GM12878 (cell line): ENCODE data around the gene CCNC. TPM values are rescaled to one million over a fixed set of nuclear protein-coding genes. Genes with fewer than 3 reads are reported as not detected.

ENCODE experiments used
- ATAC-seq: fragments of 200-7000 bp; cut with Tn5 transposase; 3 replicates; pipeline ENCODE4 v1.9.1; 2020; ENCODE audit warnings: mild to moderate bottlenecking, moderate library complexity
- BruUV-seq: library from RNA; stranded (reverse); fragments of 400-500 nt; replicated peaks from 2 replicates; lab custom pipeline; 2021; lab: Mats Ljungman, UMichigan
- CTCF ChIA-PET: fragments of 300-600 bp; sonication (Branson Sonifier 250); formaldehyde crosslinking; extraction: SDS; loops from one replicate; lab custom pipeline; 2021; ENCODE audit warnings: inconsistent platforms; lab: Yijun Ruan, JAX
- POLR2A ChIA-PET: fragments of 350-600 bp; formaldehyde crosslinking; extraction: SDS; loops from one replicate; lab custom pipeline; 2021; ENCODE audit warnings: inconsistent platforms; lab: Charles Lee
- RAD21 ChIA-PET: fragments of 300-600 bp; sonication (Branson Sonifier 250); formaldehyde crosslinking; loops from one replicate; lab custom pipeline; 2023; ENCODE audit warnings: antibody characterized with exemption; ENCODE audit not compliant: unreplicated experiment; lab: Charles Lee
- SMC1A ChIA-PET: fragments of 300-600 bp; sonication (Branson Sonifier 250); formaldehyde crosslinking; loops from one replicate; lab custom pipeline; 2023; ENCODE audit not compliant: unreplicated experiment, uncharacterized antibody; lab: Charles Lee
- DNase-seq: peaks from one replicate; pipeline ENCODE4 v3.0.0-alpha.2; 2011; ENCODE audit warnings: low read depth, low spot score
- FAIRE-seq: peaks from 3 replicates; lab custom pipeline; 2011; peaks lifted over from hg19 to GRCh38; lab: Jason Lieb, UNC
- H2AFZ ChIP-seq: 2 replicates; pipeline ENCODE4 v1.6.0; 2011; ENCODE audit warnings: low read depth, low read length, control low read depth; ENCODE audit not compliant: control insufficient read depth
- H3K27ac ChIP-seq: 2 replicates; pipeline ENCODE4 v1.5.1; 2011; ENCODE audit warnings: control low read depth; ENCODE audit not compliant: control insufficient read depth, insufficient read depth
- H3K27me3 ChIP-seq, 2 experiments: replicated peaks in 1 of 2; 2 replicates each; pipeline versions ENCODE4 v1.6.0 to v1.6.1; 2011; ENCODE audit warnings: low read length in 1 of 2; ENCODE audit not compliant: control insufficient read depth in 2 of 2, insufficient read depth in 2 of 2
- H3K36me3 ChIP-seq, 2 experiments: 2 replicates each; pipeline ENCODE4 v1.5.1; 2011; ENCODE audit warnings: low read length in 1 of 2; ENCODE audit not compliant: control insufficient read depth in 2 of 2, insufficient read depth in 2 of 2
- H3K4me1 ChIP-seq: 2 replicates; pipeline ENCODE4 v1.6.1; 2011; ENCODE audit warnings: mild to moderate bottlenecking, low read length, moderate library complexity, mixed read lengths; ENCODE audit not compliant: control insufficient read depth, insufficient read depth
- H3K4me2 ChIP-seq: 2 replicates; pipeline ENCODE4 v1.6.0; 2011; ENCODE audit warnings: control low read depth; ENCODE audit not compliant: control insufficient read depth, insufficient read depth
- H3K4me3 ChIP-seq: fragments of 200-600 bp; sonication (generic); 2 replicates; pipeline ENCODE4 v1.5.1; 2016
- H3K79me2 ChIP-seq: 2 replicates; pipeline ENCODE4 v1.6.0; 2011; ENCODE audit warnings: low read length; ENCODE audit not compliant: control insufficient read depth, insufficient read depth
- H3K9ac ChIP-seq: 2 replicates; pipeline ENCODE4 v1.8.0; 2011; ENCODE audit warnings: low read length, control low read depth, mixed read lengths; ENCODE audit not compliant: control insufficient read depth, insufficient read depth
- H3K9me3 ChIP-seq: replicated peaks from 3 replicates; pipeline ENCODE4 v1.5.1; 2011; ENCODE audit warnings: mild to moderate bottlenecking, low read length; ENCODE audit not compliant: control insufficient read depth, insufficient read depth
- H4K20me1 ChIP-seq: 2 replicates; pipeline ENCODE4 v1.6.0; 2011; ENCODE audit not compliant: control insufficient read depth, insufficient read depth
- CBX5 ChIP-seq: sonication (generic); IDR thresholded peaks from 2 replicates; pipeline ENCODE4 v1.6.1; 2016; ENCODE audit warnings: low read depth, moderate library complexity, mild to moderate bottlenecking, inconsistent platforms
- IRF5 ChIP-seq: fragments of 450-650 bp; IDR thresholded peaks from 2 replicates; pipeline ENCODE4 v1.6.1; 2017; ENCODE audit warnings: borderline replicate concordance
- MEF2B ChIP-seq: fragments of 450-650 bp; IDR thresholded peaks from 2 replicates; pipeline ENCODE4 v1.6.1; 2018; ENCODE audit warnings: mild to moderate bottlenecking, moderate library complexity; ENCODE audit not compliant: partially characterized antibody, poor library complexity, severe bottlenecking
- MXI1 ChIP-seq: fragments of 150-350 bp; IDR thresholded peaks from 2 replicates; pipeline ENCODE4 v1.6.1; 2011; ENCODE audit warnings: low read depth, mild to moderate bottlenecking, inconsistent platforms, low read length, improper control_type of control experiment
- TCF3 ChIP-seq: IDR thresholded peaks from 2 replicates; pipeline ENCODE4 v1.6.1; 2012; ENCODE audit warnings: low read depth, mild to moderate bottlenecking, low read length, borderline replicate concordance; ENCODE audit not compliant: insufficient read depth
- WRNIP1 ChIP-seq: IDR thresholded peaks from 2 replicates; pipeline ENCODE4 v1.6.1; 2011; ENCODE audit warnings: low read depth, low read length, improper control_type of control experiment, borderline replicate concordance
- ZBED1 ChIP-seq: IDR thresholded peaks from 2 replicates; pipeline ENCODE4 v1.6.1; 2016; ENCODE audit warnings: borderline replicate concordance
- ZSCAN29 ChIP-seq: fragments of 450-650 bp; IDR thresholded peaks from 2 replicates; pipeline ENCODE4 v1.6.1; 2017; ENCODE audit warnings: mild to moderate bottlenecking, moderate library complexity
- ZZZ3 ChIP-seq: IDR thresholded peaks from 2 replicates; pipeline ENCODE4 v1.6.1; 2011; ENCODE audit warnings: low read depth; ENCODE audit not compliant: control insufficient read depth, insufficient read length
- WGBS: methylation state at CpG from one replicate; pipeline ENCODE4 v1.1.6; 2016; ENCODE audit warnings: low lambda C conversion rate; ENCODE audit not compliant: insufficient replicate concordance, insufficient coverage; ENCODE audit errors: missing lambda C conversion rate; 5-methylcytosine and 5-hydroxymethylcytosine counted together
- in situ Hi-C: fragments of 300-500 bp; cut with MboI; formaldehyde crosslinking; loops from 9 replicates; pipeline ENCODE4 v1.14.3; 2018; ENCODE audit warnings: mixed read lengths
- intact Hi-C: fragments of 100-400 bp; cut with micrococcal nuclease; formaldehyde crosslinking; loops from one replicate; pipeline ENCODE4 v1.14.2; 2022; ENCODE audit not compliant: unreplicated experiment
- polyA plus RNA-seq, 11 experiments: library from polyadenylated mRNA; depleted of rRNA in 4 of 11; unstranded in 6 of 11; stranded (reverse) in 5 of 11; fragments of >200 nt; fragmentation: Nextera tagmentation in 4 of 11; fragmentation: Illumina TruSeq in 1 of 11; extraction: Ambion mirVana in 4 of 11; extraction: Trizol in 1 of 11; gene quantifications; 1 replicate in 1 of 11; 2 replicates in 10 of 11; pipeline versions ENCODE4 v1.2.1 to v1.2.3, GENCODE V29; 2011 to 2016; ENCODE audit warnings: inconsistent platforms in 2 of 11, missing spikeins in 2 of 11, low read depth in 1 of 11
- total RNA-seq, 4 experiments: library from RNA; depleted of rRNA in 3 of 4; stranded (reverse); fragments of >200 nt in 3 of 4; fragmentation: Illumina TruSeq in 1 of 4; extraction: Trizol in 1 of 4; gene quantifications; 2 replicates each; pipeline versions ENCODE4 v1.2.1 to v1.2.3, GENCODE V29; 2013 to 2021

The CCNC gene
- total and polyA plus RNA-seq, 10 of the 15 experiments (the other 5 are each of a cell fraction or from before 2014, with no cell fraction given): 68.5 to 168 (median 99.4) TPM

- H3K4me2 ChIP-seq: no peak overlapping the region
- SMC1A ChIA-PET: no interaction called here
- H3K27me3 ChIP-seq: no peaks in the 10 kb centered on the region
- TF ChIP-seq CBX5: no peak
- TF ChIP-seq, all 136 proteins: peak for 0
- in situ Hi-C loops (no loop called here), intact Hi-C loops (no loop called here)
- DNase-seq (no peak), ATAC-seq (no peak), FAIRE-seq (no peak)
- no peak overlapping the region for H3K4me3 ChIP-seq
- BruUV-seq: no TSS peak
- H3K79me2 ChIP-seq: no peaks in the 10 kb centered on the region
- ChIA-PET RAD21 (no interaction called here), POLR2A (interaction anchor here (1.3 kb wide), 1 partner anchor 10 kb away, joined by 3 read pairs; no protein-coding TSS in a partner anchor), CTCF (no interaction called here)
- no peak overlapping the region for H2AFZ ChIP-seq
- H3K4me1 ChIP-seq: no peaks in the 10 kb centered on the region
- H4K20me1 ChIP-seq: no peaks in the 10 kb centered on the region
- no peaks in the 10 kb centered on the region for H3K9me3 ChIP-seq
- 96% methylated on average over 4 of the region's 4 CpGs for WGBS
- no peak overlapping the region for H3K9ac ChIP-seq
- H3K36me3 ChIP-seq: peaks cover 0 to 24% of the 10 kb centered on the region in 2 experiments; a peak in 3 of 4 replicates
- H3K27ac ChIP-seq: no peak overlapping the region
These were observed 19.8 kb downstream of the CCNC start for GRCh38 chr6:99548706-99549105.

DNA sequence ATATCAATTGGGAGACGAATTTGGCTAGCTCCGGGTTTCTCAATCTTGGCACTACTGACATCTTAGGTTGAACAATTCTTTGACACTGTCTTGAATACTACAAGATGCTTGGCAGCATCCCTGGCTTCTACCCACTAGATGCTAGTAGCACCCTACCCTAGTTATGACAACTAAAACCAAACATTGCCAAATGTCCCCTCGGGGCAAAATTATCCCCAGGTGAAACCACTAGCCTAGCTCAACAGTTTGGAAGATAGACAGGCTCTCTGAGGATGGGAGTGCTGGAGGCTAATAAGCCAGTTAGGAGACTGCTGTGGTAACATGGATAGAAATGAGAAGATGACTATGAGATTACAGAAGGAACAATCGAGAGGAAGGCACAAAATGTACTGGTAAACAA lies 20.9 kb downstream of the CCNC start:
- WGBS: 99% methylated on average over 4 of the region's 4 CpGs
- H4K20me1 ChIP-seq: no peaks in the 10 kb centered on the region
- peaks cover 0 to 24% of the 10 kb centered on the region in 2 experiments; a peak in 3 of 4 replicates for H3K36me3 ChIP-seq
- in situ Hi-C loops (no loop called here), intact Hi-C loops (no loop called here)
- H2AFZ ChIP-seq: no peak overlapping the region
- no peak overlapping the region for H3K4me2 ChIP-seq
- CTCF ChIA-PET: no interaction called here
- no peak for TF ChIP-seq ZSCAN29
- TF ChIP-seq MEF2B: no peak
- TF ChIP-seq TCF3: no peak
- no peak for TF ChIP-seq WRNIP1
- no peak for TF ChIP-seq ZZZ3
- TF ChIP-seq ZBED1: no peak
- TF ChIP-seq IRF5: no peak
- no peak for TF ChIP-seq MXI1
- TF ChIP-seq, all 136 proteins: peak for 0
- Histone ChIP-seq H3K4me3 (no peak overlapping the region), H3K27me3 (no peaks in the 10 kb centered on the region), H3K27ac (no peak overlapping the region), H3K9ac (no peak overlapping the region), H3K79me2 (no peaks in the 10 kb centered on the region), H3K9me3 (no peaks in the 10 kb centered on the region), H3K4me1 (no peaks in the 10 kb centered on the region)
- ChIA-PET POLR2A (no interaction called here), SMC1A (interaction anchor here (0.9 to 1.7 kb wide), 5 partner anchors 15 to 79 kb away, joined by 3 to 5 read pairs (median 3); no protein-coding TSS in a partner anchor), RAD21 (no interaction called here)
- no TSS peak for BruUV-seq
- ATAC-seq: no peak
- FAIRE-seq: no peak
- no peak for DNase-seq
